HG02642 (cell line): ENCODE measurements around the gene PRAMEF20.
"Not testable (repeated sequence)": the region's sequence is repeated elsewhere in the genome, so short reads cannot be mapped to it uniquely, and the experiment has no call there.

Experiments
- ATAC-seq: cut with Tn5 transposase; IDR thresholded peaks from one replicate; pipeline ENCODE4 v1.9.1; 2021; ENCODE audit warnings: mild to moderate bottlenecking; ENCODE audit not compliant: unreplicated experiment, poor library complexity

Gene PRAMEF20

GRCh38 chr1:13410150-13410549 lies at the start of gene PRAMEF20:
Gene PRAMEF20, plus strand, starts transcription at chr1:13410450. Its CDS starts 5,905 bp downstream, at chr1:13416355.
- not testable (repeated sequence) for ATAC-seq

GRCh38 chr1:13362364-13362763 lies 47.9 kb upstream of the PRAMEF20 start:
- not testable (repeated sequence) for ATAC-seq

GRCh38 chr1:13364928-13365327 lies 45.3 kb upstream of the PRAMEF20 start:
- ATAC-seq = not testable (repeated sequence)

- ATAC-seq = not testable (repeated sequence)
These were observed 43.7 kb upstream of the PRAMEF20 start for GRCh38 chr1:13366536-13366935.

- not testable (repeated sequence) for ATAC-seq
These were observed 41.7 kb upstream of the PRAMEF20 start for GRCh38 chr1:13368544-13368943.

- ATAC-seq = not testable (repeated sequence)
These were observed 31.3 kb upstream of the PRAMEF20 start for GRCh38 chr1:13378983-13379382.

- not testable (repeated sequence) for ATAC-seq
These were observed 29.9 kb upstream of the PRAMEF20 start for GRCh38 chr1:13380380-13380779.

GRCh38 chr1:13389332-13389731 lies 20.9 kb upstream of the PRAMEF20 start, which contains the start of gene PRAMEF17:
Gene PRAMEF17, plus strand, starts transcription at chr1:13389632. Its CDS starts 26 bp downstream, at chr1:13389658.
- not testable (repeated sequence) for ATAC-seq

- ATAC-seq = not testable (repeated sequence)
These were observed 17.2 kb upstream of the PRAMEF20 start for GRCh38 chr1:13393004-13393403.

GRCh38 chr1:13394761-13395160 lies 15.5 kb upstream of the PRAMEF20 start:
- ATAC-seq = not testable (repeated sequence)

GRCh38 chr1:13395311-13395710 lies 14.9 kb upstream of the PRAMEF20 start:
- ATAC-seq = not testable (repeated sequence)

GRCh38 chr1:13407811-13408210 lies 2.4 kb upstream of the PRAMEF20 start:
- no peak for ATAC-seq

GRCh38 chr1:13430495-13430894 lies 20.2 kb downstream of the PRAMEF20 start:
- ATAC-seq = no peak

- ATAC-seq = no peak
These were observed 22.0 kb downstream of the PRAMEF20 start for GRCh38 chr1:13432251-13432650.

GRCh38 chr1:13433694-13434358 lies 23.6 kb downstream of the PRAMEF20 start:
- not testable (repeated sequence) for ATAC-seq

GRCh38 chr1:13435458-13435857 lies 25.2 kb downstream of the PRAMEF20 start:
- no peak for ATAC-seq

GRCh38 chr1:13439104-13439783 lies 29.0 kb downstream of the PRAMEF20 start:
- ATAC-seq = not testable (repeated sequence)

GRCh38 chr1:13443335-13443979 lies 33.2 kb downstream of the PRAMEF20 start:
- no peak for ATAC-seq

- no peak for ATAC-seq
These were observed 40.0 kb downstream of the PRAMEF20 start for GRCh38 chr1:13450204-13450603.

- ATAC-seq = no peak
These were observed 41.2 kb downstream of the PRAMEF20 start for GRCh38 chr1:13451399-13451965.
